Measurements from ENCODE around the gene SUN3. TPM values are rescaled to one million over a fixed set of nuclear protein-coding genes. Genes with fewer than 3 reads are reported as not detected.

SUN3 gene
- total and polyA plus RNA-seq, 12 donors = 0.20 to 1.0 TPM; not detected in 10

DNA sequence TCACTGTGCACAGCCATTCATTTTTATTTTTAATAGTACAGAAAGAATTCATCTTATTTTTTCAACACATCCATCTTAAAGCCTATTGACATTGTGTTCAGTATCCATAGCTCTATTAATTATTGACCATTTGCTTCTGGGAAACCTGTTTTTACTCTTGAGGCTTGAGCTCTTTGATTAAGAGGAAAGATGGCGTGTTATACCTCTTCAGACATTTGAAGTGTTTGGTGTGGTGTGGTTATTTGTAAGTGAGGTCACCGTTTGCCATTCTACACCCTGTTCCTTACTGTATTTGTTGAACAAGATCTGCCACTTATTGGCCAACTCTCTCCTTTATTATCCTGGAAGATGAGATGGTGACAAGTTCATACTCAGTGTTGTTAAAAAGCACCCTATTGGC, 24.8 kb upstream of the SUN3 start:
- no peak for DNase-seq
- peaks cover 0 to 5% (median 0%) of the 10 kb centered on the region in 3 donors for H3K9me3 ChIP-seq (replicated peaks in 1 of 3)
- H3K4me1 ChIP-seq (replicated peaks in 1 of 2) = no peaks in the 10 kb centered on the region
- 85 to 92% (median 88%) methylated on average over 2 of the region's 2 CpGs for WGBS, 4 donors
- no peaks in the 10 kb centered on the region for H3K27me3 ChIP-seq
- intact Hi-C loops (cut with DNase I) = no loop called here
- H3K4me3 ChIP-seq = no peak overlapping the region
- no peaks in the 10 kb centered on the region for H3K36me3 ChIP-seq (replicated peaks in 1 of 2)
- no peak overlapping the region for H3K27ac ChIP-seq
- no peak for TF ChIP-seq POLR2A (IDR thresholded peaks at IDR 0.05)
- TF ChIP-seq, protein P1, sequence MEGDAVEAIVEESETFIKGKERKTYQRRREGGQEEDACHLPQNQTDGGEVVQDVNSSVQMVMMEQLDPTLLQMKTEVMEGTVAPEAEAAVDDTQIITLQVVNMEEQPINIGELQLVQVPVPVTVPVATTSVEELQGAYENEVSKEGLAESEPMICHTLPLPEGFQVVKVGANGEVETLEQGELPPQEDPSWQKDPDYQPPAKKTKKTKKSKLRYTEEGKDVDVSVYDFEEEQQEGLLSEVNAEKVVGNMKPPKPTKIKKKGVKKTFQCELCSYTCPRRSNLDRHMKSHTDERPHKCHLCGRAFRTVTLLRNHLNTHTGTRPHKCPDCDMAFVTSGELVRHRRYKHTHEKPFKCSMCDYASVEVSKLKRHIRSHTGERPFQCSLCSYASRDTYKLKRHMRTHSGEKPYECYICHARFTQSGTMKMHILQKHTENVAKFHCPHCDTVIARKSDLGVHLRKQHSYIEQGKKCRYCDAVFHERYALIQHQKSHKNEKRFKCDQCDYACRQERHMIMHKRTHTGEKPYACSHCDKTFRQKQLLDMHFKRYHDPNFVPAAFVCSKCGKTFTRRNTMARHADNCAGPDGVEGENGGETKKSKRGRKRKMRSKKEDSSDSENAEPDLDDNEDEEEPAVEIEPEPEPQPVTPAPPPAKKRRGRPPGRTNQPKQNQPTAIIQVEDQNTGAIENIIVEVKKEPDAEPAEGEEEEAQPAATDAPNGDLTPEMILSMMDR (IDR thresholded peaks at IDR 0.05) = no peak

DNA sequence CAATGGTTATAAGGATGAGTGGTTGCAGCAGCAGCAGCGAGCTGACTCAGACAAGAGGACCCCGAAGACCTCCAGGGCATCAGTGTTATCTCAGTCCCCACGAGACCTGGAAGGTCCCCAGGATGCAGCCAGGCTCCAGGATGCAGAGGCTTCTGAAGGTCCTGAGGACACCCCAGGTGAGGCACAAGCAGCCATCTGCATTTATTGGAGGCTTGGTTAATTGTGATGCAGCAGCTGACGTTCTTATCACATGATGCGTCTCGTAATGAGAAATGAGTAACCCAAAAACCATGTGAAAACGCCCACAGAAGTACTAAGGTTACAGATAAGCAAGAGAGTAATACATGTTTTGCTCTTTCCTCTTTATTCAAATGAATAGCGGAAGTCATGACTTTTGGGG, 23.8 kb upstream of the SUN3 start:
- H3K9me3 ChIP-seq (replicated peaks in 1 of 3) = peaks cover 0 to 5% (median 0%) of the 10 kb centered on the region in 3 donors
- intact Hi-C loops (cut with DNase I) = no loop called here
- no peak for DNase-seq
- no peaks in the 10 kb centered on the region for H3K27me3 ChIP-seq
- TF ChIP-seq POLR2A (IDR thresholded peaks at IDR 0.05) = no peak
- TF ChIP-seq, protein P1 (IDR thresholded peaks at IDR 0.05) = no peak
- H3K4me3 ChIP-seq = no peak overlapping the region
- 71 to 76% (median 74%) methylated on average over 8 of the region's 8 CpGs for WGBS, 4 donors
- H3K27ac ChIP-seq = no peak overlapping the region
- H3K36me3 ChIP-seq (replicated peaks in 1 of 2) = no peaks in the 10 kb centered on the region
- no peaks in the 10 kb centered on the region for H3K4me1 ChIP-seq (replicated peaks in 1 of 2)

DNA sequence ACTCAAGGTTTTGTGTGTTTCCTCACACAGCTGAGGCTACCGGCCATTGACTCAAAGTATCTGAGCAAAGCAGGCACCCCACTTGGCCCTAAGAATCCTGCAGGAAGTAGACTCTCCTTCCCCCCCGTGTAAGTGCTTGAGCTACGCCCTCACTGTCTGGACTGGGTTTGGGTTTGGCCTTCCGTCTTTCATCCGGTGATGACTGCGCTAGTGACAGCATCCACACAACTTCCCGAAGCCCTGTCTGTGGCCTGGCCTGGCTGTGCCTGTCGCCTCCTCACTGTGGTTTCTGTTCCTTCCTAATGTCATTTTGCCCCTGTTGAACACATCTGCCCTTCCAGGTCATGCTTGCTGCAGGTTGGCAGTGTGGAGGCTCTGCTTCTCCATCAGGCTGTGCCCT, 20.9 kb upstream of the SUN3 start:
- no peak overlapping the region for H3K27ac ChIP-seq
- H3K4me1 ChIP-seq (replicated peaks in 1 of 2) = no peaks in the 10 kb centered on the region
- TF ChIP-seq POLR2A (IDR thresholded peaks at IDR 0.05) = no peak
- TF ChIP-seq, protein P1 (IDR thresholded peaks at IDR 0.05) = no peak
- H3K9me3 ChIP-seq (replicated peaks in 1 of 3) = no peaks in the 10 kb centered on the region
- H3K36me3 ChIP-seq (replicated peaks in 1 of 2) = no peaks in the 10 kb centered on the region
- H3K4me3 ChIP-seq = no peak overlapping the region
- WGBS, 4 donors = 67 to 86% (median 78%) methylated on average over 8 of the region's 8 CpGs
- intact Hi-C loops (cut with DNase I) = no loop called here
- peak in 2 of 7 donors; percentile 11 to 22 for DNase-seq
- H3K27me3 ChIP-seq = no peaks in the 10 kb centered on the region

DNA sequence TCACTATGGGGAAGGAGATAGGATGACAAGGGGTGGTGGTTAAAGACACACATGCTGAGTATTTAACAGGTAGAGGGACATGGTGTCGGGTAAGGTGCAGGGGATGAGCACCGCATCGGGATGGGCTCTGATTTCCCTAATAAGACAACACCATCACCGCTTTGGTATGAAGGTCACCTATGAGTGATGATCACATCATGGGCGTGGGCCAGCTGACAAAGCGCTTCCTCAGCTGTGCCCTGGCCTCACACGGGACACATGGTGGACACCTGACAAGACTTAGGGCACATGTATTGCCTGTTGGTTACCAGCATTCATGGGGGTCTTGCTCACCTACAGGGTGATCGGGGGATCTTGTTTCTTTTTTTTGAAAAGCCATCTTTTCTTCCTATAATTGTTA, 19.2 kb upstream of the SUN3 start:
- no peak for DNase-seq
- H3K9me3 ChIP-seq (replicated peaks in 1 of 3) = no peaks in the 10 kb centered on the region
- H3K27me3 ChIP-seq = no peaks in the 10 kb centered on the region
- no peak overlapping the region for H3K27ac ChIP-seq
- 91 to 94% (median 92%) methylated on average over 8 of the region's 8 CpGs for WGBS, 4 donors
- intact Hi-C loops (cut with DNase I) = no loop called here
- H3K4me3 ChIP-seq = no peak overlapping the region
- no peaks in the 10 kb centered on the region for H3K4me1 ChIP-seq (replicated peaks in 1 of 2)
- no peaks in the 10 kb centered on the region for H3K36me3 ChIP-seq (replicated peaks in 1 of 2)
- no peak for TF ChIP-seq POLR2A (IDR thresholded peaks at IDR 0.05)
- TF ChIP-seq, protein P1 (IDR thresholded peaks at IDR 0.05) = no peak

All from adrenal gland (tissue), 12 donors.